Parathyroid adenoma (tissue), 2 donors: ENCODE data around the gene LHPP.

Experiments used
- H2AFZ ChIP-seq: fragments of 300-600 bp; sonication (generic); one replicate; pipeline ENCODE4 v1.7.0; 2017; ENCODE audit warnings: antibody characterized with exemption, mild to moderate bottlenecking
- H3K27ac ChIP-seq: fragments of 300-600 bp; sonication (generic); one replicate; pipeline ENCODE4 v1.7.0; 2017
- H3K27me3 ChIP-seq: fragments of 300-600 bp; sonication (generic); one replicate; pipeline ENCODE4 v1.7.0; 2017; ENCODE audit warnings: low read length; ENCODE audit not compliant: control insufficient read depth, insufficient read depth
- H3K36me3 ChIP-seq: fragments of 300-600 bp; sonication (generic); one replicate; pipeline ENCODE4 v1.7.0; 2017; ENCODE audit warnings: low read length; ENCODE audit not compliant: control insufficient read depth, insufficient read depth
- H3K4me1 ChIP-seq: fragments of 300-600 bp; sonication (generic); one replicate; pipeline ENCODE4 v1.7.0; 2017; ENCODE audit warnings: control low read depth
- H3K4me2 ChIP-seq: fragments of 300-600 bp; sonication (generic); one replicate; pipeline ENCODE4 v1.7.0; 2017; ENCODE audit warnings: low read length
- H3K4me3 ChIP-seq: fragments of 300-600 bp; sonication (generic); one replicate; pipeline ENCODE4 v1.7.0; 2017; ENCODE audit warnings: low read depth, low read length
- H3K79me2 ChIP-seq: fragments of 300-600 bp; sonication (generic); one replicate; pipeline ENCODE4 v1.7.0; 2017; ENCODE audit warnings: control low read depth
- H3K9ac ChIP-seq: fragments of 300-600 bp; sonication (generic); one replicate; pipeline ENCODE4 v1.7.0; 2017; ENCODE audit warnings: mild to moderate bottlenecking
- H3K9me3 ChIP-seq: fragments of 300-600 bp; sonication (generic); one replicate; pipeline ENCODE4 v1.7.0; 2017; ENCODE audit warnings: low read length; ENCODE audit not compliant: control insufficient read depth
- TF ChIP-seq, protein P1 (sequence below): fragments of 300-600 bp; sonication (generic); IDR thresholded peaks from one replicate; pipeline ENCODE4 v1.7.0; 2017; ENCODE audit warnings: antibody characterized with exemption, mild to moderate bottlenecking
- donor health status: primary hyperparathyroidism.

LHPP gene

DNA sequence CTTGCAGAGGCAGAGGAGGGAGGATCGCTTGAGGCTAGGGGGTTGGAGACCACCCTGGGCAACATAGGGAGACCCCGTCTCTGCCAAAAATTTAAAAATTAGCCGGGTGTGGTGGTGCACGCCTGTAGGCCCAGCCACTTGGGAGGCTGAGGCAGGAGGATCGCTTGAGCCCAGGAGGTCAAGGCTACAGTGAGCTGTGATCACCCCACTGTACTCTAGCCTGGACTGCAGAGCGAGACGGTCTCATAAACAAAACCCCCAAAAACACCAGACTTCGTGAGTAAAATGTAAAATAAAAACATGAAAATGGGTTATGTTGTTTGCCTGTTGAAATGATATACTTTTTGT, 699 bp downstream of the LHPP start:
- TF ChIP-seq, protein P1, sequence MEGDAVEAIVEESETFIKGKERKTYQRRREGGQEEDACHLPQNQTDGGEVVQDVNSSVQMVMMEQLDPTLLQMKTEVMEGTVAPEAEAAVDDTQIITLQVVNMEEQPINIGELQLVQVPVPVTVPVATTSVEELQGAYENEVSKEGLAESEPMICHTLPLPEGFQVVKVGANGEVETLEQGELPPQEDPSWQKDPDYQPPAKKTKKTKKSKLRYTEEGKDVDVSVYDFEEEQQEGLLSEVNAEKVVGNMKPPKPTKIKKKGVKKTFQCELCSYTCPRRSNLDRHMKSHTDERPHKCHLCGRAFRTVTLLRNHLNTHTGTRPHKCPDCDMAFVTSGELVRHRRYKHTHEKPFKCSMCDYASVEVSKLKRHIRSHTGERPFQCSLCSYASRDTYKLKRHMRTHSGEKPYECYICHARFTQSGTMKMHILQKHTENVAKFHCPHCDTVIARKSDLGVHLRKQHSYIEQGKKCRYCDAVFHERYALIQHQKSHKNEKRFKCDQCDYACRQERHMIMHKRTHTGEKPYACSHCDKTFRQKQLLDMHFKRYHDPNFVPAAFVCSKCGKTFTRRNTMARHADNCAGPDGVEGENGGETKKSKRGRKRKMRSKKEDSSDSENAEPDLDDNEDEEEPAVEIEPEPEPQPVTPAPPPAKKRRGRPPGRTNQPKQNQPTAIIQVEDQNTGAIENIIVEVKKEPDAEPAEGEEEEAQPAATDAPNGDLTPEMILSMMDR: no peak
- Histone ChIP-seq H2AFZ (peak overlapping the region; percentile 99), H3K27ac (peak overlapping the region; percentile 69), H3K4me2 (peak overlapping the region; percentile 67), H3K79me2 (no peaks in the 10 kb centered on the region), H3K9me3 (no peaks in the 10 kb centered on the region), H3K9ac (no peak overlapping the region), H3K4me3 (peak overlapping the region; percentile 55), H3K27me3 (no peaks in the 10 kb centered on the region), H3K36me3 (no peaks in the 10 kb centered on the region), H3K4me1 (no peaks in the 10 kb centered on the region)

DNA sequence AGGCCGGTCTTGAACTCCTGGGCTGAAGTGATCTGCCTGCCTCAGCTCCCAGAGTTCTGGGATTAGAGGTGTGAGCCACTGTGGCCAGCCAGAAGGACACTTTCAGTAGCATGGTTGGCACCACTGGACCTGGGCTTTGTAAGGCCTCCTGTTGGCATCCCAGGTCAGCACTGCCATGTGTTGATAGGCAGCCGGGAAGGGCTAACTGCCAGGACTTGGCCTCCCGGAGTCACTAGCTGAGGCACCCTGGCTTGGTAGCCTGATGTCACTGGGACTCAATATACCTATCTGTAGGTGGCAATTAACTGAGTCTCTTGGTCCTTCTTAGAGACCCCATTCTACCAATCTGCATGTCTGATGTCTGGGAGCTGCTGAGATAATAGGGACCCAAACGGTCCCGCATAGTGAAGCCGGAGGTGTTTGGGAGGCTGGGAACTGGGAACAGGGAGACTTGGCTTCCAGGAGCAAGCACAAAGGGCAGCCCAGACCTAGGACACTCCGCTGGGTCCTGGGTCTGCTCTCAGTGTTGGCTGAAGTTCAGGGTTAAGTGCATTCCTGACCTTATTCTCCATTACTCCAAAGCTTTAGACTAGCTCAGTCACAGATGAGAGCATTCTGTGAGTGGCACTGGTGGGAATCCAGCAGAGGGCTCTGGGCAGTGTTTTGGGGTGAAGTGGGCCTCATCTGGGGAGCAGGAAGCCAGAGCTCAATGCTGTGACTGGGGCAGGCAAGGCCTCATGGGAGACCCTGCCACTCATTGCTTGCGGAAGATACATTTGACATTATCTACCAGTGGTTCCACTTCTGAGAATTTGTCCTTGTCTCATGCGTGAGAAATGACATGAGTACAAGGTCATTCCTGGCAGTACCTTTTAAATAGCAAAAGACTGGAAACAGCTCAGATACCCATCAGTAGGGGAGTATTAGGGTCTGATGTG, 2.7 kb downstream of the LHPP start:
- no peak overlapping the region for H3K27ac ChIP-seq

DNA sequence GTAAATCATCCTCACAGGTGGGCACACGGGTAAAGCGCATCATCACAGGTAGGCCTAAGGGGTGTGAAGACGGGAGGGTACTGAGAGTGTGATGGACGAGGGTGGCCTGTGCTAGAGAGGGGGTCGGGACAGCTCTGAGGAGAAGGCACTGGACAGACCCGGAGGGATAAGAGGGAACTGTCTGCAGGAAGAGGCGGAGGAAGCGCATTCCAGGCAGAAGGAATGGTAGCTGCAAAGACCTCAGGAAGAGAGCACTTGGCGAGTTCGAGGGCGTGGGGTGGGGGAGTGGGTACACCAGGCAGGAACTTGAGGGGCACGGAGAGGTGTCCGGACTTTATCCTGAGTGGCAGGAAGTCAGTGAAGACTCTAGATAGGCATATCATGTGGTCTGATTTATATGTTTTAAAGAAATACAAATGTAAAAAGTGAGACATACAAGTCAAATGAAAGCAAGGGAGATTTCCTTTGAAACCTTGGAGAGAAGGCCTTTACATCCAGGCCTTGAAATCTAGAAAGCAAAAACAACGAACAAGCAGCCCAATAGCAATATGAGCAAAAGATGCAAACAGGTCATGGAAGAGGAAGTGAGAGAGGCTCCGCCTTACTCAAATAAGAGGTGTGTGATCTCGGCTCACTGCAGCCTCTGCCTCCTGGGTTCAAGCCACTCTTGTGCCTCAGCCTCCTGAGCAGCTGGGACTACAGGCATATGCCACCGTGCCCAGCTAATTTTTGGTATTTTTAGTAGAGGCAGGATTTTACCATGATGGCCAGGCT, 3.6 kb downstream of the LHPP start:
- no peak overlapping the region for H3K9ac ChIP-seq
- no peaks in the 10 kb centered on the region for H3K36me3 ChIP-seq
- TF ChIP-seq, protein P1: no peak
- H3K79me2 ChIP-seq: no peaks in the 10 kb centered on the region
- no peaks in the 10 kb centered on the region for H3K4me1 ChIP-seq
- no peak overlapping the region for H3K4me2 ChIP-seq
- no peaks in the 10 kb centered on the region for H3K27me3 ChIP-seq
- H3K9me3 ChIP-seq: no peaks in the 10 kb centered on the region
- no peak overlapping the region for H2AFZ ChIP-seq
- no peak overlapping the region for H3K4me3 ChIP-seq
- no peak overlapping the region for H3K27ac ChIP-seq

More for the DNA sequence above, 2.7 kb downstream of the LHPP start:
- Histone ChIP-seq H3K4me3 (no peak overlapping the region), H3K4me2 (no peak overlapping the region), H3K4me1 (no peaks in the 10 kb centered on the region), H3K79me2 (no peaks in the 10 kb centered on the region), H3K36me3 (no peaks in the 10 kb centered on the region), H3K9ac (no peak overlapping the region), H2AFZ (no peak overlapping the region), H3K9me3 (no peaks in the 10 kb centered on the region), H3K27me3 (no peaks in the 10 kb centered on the region)
- TF ChIP-seq, protein P1: no peak

DNA sequence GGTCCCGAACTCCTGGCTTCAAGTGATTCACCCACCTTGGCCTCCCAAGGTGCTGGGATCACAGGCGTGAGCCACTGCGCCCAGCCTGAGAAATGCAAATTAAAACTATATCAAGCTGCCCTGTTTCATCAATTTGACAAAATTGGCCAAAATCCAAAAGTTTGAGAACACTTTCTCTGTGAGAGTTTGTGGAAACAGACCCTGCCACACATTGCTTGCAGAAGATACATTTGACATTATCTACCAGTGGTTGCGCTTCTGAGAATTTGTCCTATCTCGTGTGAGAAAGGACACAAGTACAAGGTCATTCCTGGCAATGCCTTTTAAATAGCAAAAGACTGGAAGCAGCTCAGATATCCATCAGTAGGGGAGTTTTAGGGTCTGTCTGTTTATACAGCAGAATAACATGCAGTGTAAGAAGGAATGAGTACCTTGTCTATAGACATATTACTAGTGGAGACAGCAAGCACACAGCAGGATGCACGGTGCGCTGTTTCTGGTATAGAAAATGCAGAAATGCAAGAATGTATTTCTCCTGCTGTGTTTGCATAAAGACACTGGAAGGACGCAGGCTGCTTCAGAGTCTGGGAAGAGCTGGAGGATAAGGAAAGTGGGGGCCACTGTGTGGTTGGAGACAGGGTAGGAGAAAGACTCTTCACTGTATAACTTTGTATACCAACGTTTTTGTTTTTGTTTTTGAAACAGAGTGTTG, 4.3 kb downstream of the LHPP start:
- no peaks in the 10 kb centered on the region for H3K9me3 ChIP-seq
- no peak overlapping the region for H3K27ac ChIP-seq
- no peaks in the 10 kb centered on the region for H3K27me3 ChIP-seq
- TF ChIP-seq, protein P1: no peak
- H3K79me2 ChIP-seq: no peaks in the 10 kb centered on the region
- no peak overlapping the region for H3K4me3 ChIP-seq
- no peaks in the 10 kb centered on the region for H3K4me1 ChIP-seq
- no peak overlapping the region for H2AFZ ChIP-seq
- no peaks in the 10 kb centered on the region for H3K36me3 ChIP-seq
- no peak overlapping the region for H3K4me2 ChIP-seq
- no peak overlapping the region for H3K9ac ChIP-seq
